Omental fat pad (tissue), 4 donors: ENCODE data around the gene HSD17B14. TPM values are rescaled to one million over a fixed set of nuclear protein-coding genes. Genes with fewer than 3 reads are reported as not detected.

Source experiments
- ATAC-seq: fragments of 150-250 bp; one replicate; pipeline ENCODE4 v1.9.1; 2016; ENCODE audit warnings: mild to moderate bottlenecking, moderate library complexity; ENCODE audit not compliant: low FRiP score
- DNase-seq: peaks from one replicate; pipeline ENCODE4 v3.0.0-alpha.2; 2019; ENCODE audit warnings: low spot score
- total RNA-seq, 4 donors: library from RNA; depleted of rRNA; stranded (reverse); fragments of >200 nt; gene quantifications; one replicate each; pipeline ENCODE4 v1.1.0, GENCODE V29; 2016
- TF ChIP-seq, protein P1 (sequence below), 3 donors: fragments of 450-650 bp; IDR thresholded peaks; one replicate each; pipeline ENCODE4 v1.5.1; 2016 to 2017; ENCODE audit warnings: antibody characterized with exemption in 3 of 3, mild to moderate bottlenecking in 3 of 3, moderate library complexity in 2 of 3

The HSD17B14 gene
- total RNA-seq, 4 donors from 2014 or later: 11.0 to 19.3 (median 13.0) TPM

DNA sequence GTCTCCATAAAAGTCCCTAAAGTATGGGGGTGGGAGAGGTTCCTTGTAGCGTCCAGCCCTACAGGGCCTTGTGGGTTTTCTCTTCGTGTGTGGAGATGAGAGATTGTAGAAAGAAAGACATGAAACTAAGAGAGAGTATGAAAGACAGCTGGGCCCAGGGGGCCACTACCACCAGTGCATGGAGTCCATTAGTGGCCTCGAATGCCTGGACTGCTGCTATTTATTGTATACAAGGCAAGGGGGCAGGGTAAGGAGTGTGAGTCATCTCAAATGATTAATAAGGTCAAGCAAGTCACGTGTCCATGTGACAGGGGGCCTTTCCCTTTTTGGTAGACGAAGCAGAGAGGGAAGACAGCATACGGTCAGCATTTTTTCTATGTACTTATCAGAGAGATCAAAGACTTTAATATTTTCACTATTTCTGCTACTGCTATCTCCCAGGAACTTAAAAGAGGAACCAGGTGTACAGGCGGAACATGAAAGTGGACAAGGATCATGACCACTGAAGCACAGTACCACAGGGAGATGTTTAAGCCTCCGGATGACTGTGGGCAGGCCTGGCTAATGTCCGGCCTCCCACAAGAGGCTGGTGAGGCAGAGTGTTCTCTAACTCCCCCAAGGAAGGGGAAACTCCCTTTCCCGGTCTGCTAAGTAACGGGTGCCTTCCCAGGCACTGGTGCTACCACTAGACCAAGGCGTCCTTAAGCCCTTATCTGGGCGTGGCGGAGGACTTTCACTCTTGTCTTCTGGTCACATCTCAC, 55.5 kb downstream of the HSD17B14 start:
- TF ChIP-seq, protein P1, sequence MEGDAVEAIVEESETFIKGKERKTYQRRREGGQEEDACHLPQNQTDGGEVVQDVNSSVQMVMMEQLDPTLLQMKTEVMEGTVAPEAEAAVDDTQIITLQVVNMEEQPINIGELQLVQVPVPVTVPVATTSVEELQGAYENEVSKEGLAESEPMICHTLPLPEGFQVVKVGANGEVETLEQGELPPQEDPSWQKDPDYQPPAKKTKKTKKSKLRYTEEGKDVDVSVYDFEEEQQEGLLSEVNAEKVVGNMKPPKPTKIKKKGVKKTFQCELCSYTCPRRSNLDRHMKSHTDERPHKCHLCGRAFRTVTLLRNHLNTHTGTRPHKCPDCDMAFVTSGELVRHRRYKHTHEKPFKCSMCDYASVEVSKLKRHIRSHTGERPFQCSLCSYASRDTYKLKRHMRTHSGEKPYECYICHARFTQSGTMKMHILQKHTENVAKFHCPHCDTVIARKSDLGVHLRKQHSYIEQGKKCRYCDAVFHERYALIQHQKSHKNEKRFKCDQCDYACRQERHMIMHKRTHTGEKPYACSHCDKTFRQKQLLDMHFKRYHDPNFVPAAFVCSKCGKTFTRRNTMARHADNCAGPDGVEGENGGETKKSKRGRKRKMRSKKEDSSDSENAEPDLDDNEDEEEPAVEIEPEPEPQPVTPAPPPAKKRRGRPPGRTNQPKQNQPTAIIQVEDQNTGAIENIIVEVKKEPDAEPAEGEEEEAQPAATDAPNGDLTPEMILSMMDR (IDR thresholded peaks at IDR 0.05): no peak
- ATAC-seq: peak; percentile 78
- DNase-seq: peak; percentile 42

DNA sequence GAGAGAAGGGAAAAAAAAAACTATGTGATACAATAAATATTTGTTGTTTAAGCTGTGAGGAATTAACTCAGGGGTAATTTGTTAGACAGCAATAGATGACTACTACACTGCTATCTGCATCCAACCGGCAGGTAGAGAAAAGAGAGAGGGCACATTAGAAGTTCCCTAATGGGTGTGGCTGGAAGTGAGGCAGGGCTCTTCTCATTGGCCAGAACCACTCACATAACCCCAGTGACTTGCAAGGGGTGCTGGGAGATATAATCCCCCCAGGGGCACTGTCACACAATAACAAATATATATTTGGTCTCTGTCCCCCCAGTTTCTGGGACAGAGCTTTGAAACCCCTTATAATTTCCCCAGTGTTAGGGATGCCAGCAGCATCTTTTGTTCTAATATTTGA, 56.7 kb downstream of the HSD17B14 start:
- ATAC-seq: no peak
- DNase-seq: no peak
- TF ChIP-seq, protein P1 (IDR thresholded peaks at IDR 0.05): no peak

DNA sequence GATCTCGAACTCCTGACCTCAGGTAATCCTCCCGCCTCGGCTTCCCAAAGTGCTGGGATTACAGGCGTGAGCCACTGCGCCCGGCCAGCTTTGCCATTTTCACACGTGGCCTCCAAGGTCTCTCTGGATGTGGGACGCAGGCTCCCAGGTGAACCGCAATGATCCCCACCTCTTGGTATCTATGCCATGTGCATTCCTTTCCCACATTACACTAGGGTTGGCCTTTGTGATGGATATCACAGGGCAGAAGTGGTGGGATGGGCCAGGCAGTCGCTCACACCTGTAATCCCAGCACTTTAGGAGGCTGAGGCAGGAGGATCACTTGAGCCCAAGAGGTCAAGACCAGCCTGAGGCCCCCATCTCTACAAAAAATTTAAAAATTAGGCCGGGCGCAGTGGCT, 58.6 kb downstream of the HSD17B14 start:
- DNase-seq: no peak
- TF ChIP-seq, protein P1 (IDR thresholded peaks at IDR 0.05): no peak
- no peak for ATAC-seq

DNA sequence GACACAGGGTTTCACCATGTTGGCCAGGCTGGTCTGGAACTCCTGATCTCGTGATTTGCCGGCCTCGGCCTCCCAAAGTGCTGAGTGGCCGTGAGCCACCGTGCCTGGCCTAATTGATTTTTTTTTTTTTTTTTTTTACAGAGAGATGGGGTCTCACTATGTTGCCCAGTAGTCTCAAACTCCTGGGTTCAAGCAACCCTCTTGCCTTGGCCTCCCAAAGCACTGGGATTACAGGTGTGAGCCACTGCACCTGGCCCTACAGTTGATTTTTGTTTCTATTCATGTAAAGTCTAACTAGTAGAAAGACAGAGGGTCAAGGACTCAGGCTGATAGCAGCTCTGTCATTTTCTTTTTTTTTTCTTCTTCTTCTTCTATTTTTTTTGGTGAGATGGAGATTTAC, 59.2 kb downstream of the HSD17B14 start:
- DNase-seq: no peak
- TF ChIP-seq, protein P1 (IDR thresholded peaks at IDR 0.05): no peak
- no peak for ATAC-seq

DNA sequence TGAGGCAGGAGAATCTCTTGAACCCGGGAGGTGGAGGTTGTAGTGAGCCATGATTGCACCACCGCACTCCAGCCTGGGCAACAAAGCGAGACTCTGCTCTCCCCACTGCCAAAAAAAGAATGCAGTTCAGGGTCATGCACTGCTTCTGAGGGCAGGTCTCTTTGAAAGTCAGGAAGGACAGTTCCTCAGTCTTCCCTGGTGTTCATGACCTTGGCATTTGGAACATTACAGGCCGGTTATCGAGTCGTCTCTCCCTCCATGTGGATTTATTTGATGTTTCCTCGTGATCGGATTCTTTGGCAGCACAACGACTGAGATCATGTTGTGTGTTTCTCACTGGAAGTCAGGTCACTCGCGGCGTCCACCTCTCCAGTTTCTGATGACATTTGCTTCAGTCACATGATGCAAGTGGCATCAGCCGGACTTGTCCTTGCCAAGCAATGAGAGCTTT, 63.8 kb downstream of the HSD17B14 start:
- ATAC-seq: no peak
- TF ChIP-seq, protein P1 (IDR thresholded peaks at IDR 0.05): no peak
- no peak for DNase-seq

DNA sequence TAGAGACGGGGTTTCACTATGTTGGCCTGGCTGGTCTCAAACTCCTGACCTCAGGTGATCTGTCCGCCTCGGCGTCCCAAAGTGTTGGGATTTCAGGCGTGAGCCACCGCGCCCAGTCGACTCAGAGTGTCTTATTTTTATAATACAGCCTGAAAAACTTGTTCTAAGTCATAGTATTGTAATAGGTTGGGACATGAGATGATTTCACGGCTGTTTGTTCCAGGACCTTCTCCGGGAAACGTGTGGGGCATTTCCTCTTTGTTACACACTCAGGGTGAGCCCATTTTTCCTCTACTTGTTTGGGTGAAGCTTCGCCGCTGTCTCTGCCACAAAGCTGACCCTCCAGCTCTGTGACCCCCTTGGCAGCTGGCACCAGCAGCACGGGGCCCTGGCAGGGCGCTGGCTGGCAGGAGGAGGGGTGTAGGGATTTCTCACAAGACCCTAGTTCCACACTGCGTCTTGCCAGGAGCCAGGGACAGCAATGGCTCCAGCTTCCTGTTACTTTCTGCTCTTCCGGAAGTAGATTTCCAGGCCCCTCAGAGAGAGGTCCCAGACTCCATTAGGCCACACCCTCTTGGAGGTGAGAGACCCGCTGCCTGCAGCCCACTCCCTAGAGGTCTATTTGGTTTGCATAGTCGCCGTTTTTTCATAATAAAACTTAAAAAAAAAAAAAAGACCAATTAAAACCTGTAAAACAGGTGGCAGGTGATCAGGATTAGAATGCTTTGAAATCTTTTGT, 65.4 kb downstream of the HSD17B14 start:
- DNase-seq: no peak
- TF ChIP-seq, protein P1 (IDR thresholded peaks at IDR 0.05): no peak
- no peak for ATAC-seq
